ENCODE measurements around the gene PTPRK. TPM values are rescaled to one million over a fixed set of nuclear protein-coding genes. Genes with fewer than 3 reads are reported as not detected.
"Not testable (repeated sequence)": the region's sequence is repeated elsewhere in the genome, so short reads cannot be mapped to it uniquely, and the experiment has no call there.

Gene PTPRK
- total and polyA plus RNA-seq, 3 experiments from 2014 or later: 0.74 to 23.0 (median 21.3) TPM

DNA sequence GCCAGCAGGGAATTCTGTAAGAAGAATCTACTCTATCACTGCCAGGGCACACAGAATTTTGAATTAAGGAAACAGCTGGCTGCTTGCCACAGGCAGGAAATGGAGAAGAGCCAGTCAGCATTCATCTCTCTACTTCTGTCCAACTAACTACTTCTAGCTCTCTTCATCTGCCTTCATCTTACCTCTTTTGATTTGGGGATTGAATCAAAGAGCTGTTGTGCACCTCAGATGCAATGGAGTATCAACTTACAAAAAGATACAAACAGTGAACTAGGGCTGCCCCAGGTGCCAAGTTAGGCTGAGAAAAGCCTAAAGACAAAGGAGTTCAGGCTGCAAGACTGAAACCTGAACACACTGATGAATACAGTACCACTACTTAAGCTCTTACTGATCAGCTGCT is 82.0 kb downstream of the PTPRK start:
- Mint-ChIP-seq H3K4me1 (no peaks in the 10 kb centered on the region), H3K4me3 (no peak overlapping the region), H3K27me3 (peaks cover 0 to 35% of the 10 kb centered on the region in 2 donors), H3K36me3 (peaks cover 0 to 4% (median 0%) of the 10 kb centered on the region in 3 donors), H3K27ac (no peak overlapping the region), H3K9me3 (peaks cover 2 to 13% (median 5%) of the 10 kb centered on the region in 5 donors)
- Histone ChIP-seq H3K27me3 (ENCODE audit: insufficient read depth, low read length, poor library complexity, severe bottlenecking) (no peaks in the 10 kb centered on the region), H3K9me3 (ENCODE audit: low read length) (no peaks in the 10 kb centered on the region), H3K36me3 (ENCODE audit: insufficient read depth, low read length) (no peaks in the 10 kb centered on the region), H3K4me3 (ENCODE audit: low read length) (no peak overlapping the region), H3K4me1 (ENCODE audit: insufficient read depth, low read length) (no peaks in the 10 kb centered on the region), H3K27ac (ENCODE audit: low read depth, low read length) (no peak overlapping the region)
- no peak for DNase-seq
- ChIA-PET POLR2A (no interaction called here), CTCF (no interaction called here)

DNA sequence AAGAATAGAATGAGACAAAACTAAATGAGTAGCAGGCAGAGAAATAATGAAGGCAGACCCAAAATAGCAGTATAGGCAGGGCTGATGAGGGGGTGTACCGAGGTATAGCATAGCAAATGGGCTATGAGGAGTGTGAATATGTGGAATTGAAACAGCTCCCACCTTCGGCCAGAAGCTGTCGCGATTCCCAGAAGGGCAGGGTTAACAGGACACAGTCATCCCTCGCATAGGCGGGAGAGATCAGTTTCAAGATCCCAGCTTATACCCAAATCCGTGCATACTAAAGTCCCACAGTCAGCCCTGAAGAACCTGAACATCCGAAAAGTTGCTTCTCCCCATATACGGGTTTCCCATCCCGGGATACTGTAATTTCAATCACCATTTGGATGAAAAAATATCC is 82.7 kb downstream of the PTPRK start:
- H3K4me1 ChIP-seq (ENCODE audit: insufficient read depth, low read length): no peaks in the 10 kb centered on the region
- H3K4me3 Mint-ChIP-seq: no peak overlapping the region
- no peaks in the 10 kb centered on the region for H3K4me1 Mint-ChIP-seq
- H3K27me3 Mint-ChIP-seq: peaks cover 0 to 33% of the 10 kb centered on the region in 2 donors
- H3K27me3 ChIP-seq (ENCODE audit: insufficient read depth, low read length, poor library complexity, severe bottlenecking): no peaks in the 10 kb centered on the region
- ChIA-PET CTCF (no interaction called here), POLR2A (no interaction called here)
- H3K9me3 Mint-ChIP-seq: peaks cover 2 to 13% (median 5%) of the 10 kb centered on the region in 5 donors
- no peak overlapping the region for H3K27ac ChIP-seq (ENCODE audit: low read depth, low read length)
- H3K9me3 ChIP-seq (ENCODE audit: low read length): no peaks in the 10 kb centered on the region
- no peak overlapping the region for H3K4me3 ChIP-seq (ENCODE audit: low read length)
- no peaks in the 10 kb centered on the region for H3K36me3 ChIP-seq (ENCODE audit: insufficient read depth, low read length)
- no peak overlapping the region for H3K27ac Mint-ChIP-seq
- H3K36me3 Mint-ChIP-seq: peaks cover 0 to 4% (median 0%) of the 10 kb centered on the region in 3 donors
- DNase-seq: no peak

DNA sequence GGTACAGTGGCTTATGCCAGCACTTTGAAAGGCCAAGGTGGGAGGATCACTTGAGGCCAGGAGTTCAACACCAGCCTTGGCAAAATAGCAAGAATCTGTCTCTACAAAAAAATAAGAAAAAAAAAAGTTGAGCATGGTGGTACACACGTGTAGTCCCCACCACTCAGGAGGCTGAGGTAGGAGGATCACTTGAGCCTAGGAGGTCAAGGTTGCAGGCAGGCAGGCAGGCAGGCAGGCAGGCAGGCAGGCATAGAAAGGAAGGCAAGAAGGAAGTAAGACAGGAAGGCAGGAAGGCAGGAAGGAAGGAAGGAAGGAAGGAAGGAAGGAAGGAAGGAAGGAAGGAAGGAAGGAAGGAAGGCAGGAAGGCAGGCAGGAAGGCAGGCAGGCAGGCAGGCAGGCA is 85.6 kb downstream of the PTPRK start:
- peaks cover 2 to 13% (median 5%) of the 10 kb centered on the region in 5 donors for H3K9me3 Mint-ChIP-seq
- H3K4me3 ChIP-seq (ENCODE audit: low read length); H3K27ac ChIP-seq (ENCODE audit: low read depth, low read length); H3K36me3 ChIP-seq (ENCODE audit: insufficient read depth, low read length); H3K27me3 ChIP-seq (ENCODE audit: insufficient read depth, low read length, poor library complexity, severe bottlenecking); H3K9me3 ChIP-seq (ENCODE audit: low read length); H3K4me1 Mint-ChIP-seq; H3K27ac Mint-ChIP-seq; H3K4me3 Mint-ChIP-seq; H3K4me1 ChIP-seq (ENCODE audit: insufficient read depth, low read length); POLR2A ChIA-PET; CTCF ChIA-PET; H3K36me3 Mint-ChIP-seq; DNase-seq: not testable (repeated sequence)
- peaks cover 1 to 34% of the 10 kb centered on the region in 2 donors for H3K27me3 Mint-ChIP-seq

DNA sequence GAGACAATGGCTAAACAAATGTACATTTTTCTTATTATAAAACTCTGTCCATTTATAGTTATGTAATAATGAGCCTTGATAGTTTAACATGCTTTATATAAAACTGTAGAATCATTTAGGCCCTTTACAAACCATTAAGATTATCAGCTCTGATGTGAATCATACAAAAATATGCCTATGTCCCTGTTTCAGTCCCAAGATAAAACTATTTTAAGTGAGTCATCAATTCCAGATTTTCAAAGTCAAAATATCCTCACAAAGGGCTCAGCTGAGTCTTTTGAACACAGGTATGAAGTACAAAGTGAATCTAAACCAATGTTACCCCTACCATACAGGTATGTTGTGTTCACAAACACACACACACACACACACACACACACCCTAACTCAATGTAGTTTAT is 88.0 kb downstream of the PTPRK start:
- Mint-ChIP-seq H3K27me3 (peaks cover 1 to 24% of the 10 kb centered on the region in 2 donors), H3K4me1 (no peaks in the 10 kb centered on the region), H3K9me3 (peaks cover 2 to 10% (median 5%) of the 10 kb centered on the region in 5 donors), H3K4me3 (no peak overlapping the region), H3K27ac (no peak overlapping the region), H3K36me3 (no peaks in the 10 kb centered on the region)
- Histone ChIP-seq H3K27ac (ENCODE audit: low read depth, low read length) (no peak overlapping the region), H3K27me3 (ENCODE audit: insufficient read depth, low read length, poor library complexity, severe bottlenecking) (no peaks in the 10 kb centered on the region), H3K4me3 (ENCODE audit: low read length) (no peak overlapping the region), H3K36me3 (ENCODE audit: insufficient read depth, low read length) (no peaks in the 10 kb centered on the region), H3K4me1 (ENCODE audit: insufficient read depth, low read length) (no peaks in the 10 kb centered on the region), H3K9me3 (ENCODE audit: low read length) (no peaks in the 10 kb centered on the region)
- ChIA-PET POLR2A (no interaction called here), CTCF (no interaction called here)
- no peak for DNase-seq

DNA sequence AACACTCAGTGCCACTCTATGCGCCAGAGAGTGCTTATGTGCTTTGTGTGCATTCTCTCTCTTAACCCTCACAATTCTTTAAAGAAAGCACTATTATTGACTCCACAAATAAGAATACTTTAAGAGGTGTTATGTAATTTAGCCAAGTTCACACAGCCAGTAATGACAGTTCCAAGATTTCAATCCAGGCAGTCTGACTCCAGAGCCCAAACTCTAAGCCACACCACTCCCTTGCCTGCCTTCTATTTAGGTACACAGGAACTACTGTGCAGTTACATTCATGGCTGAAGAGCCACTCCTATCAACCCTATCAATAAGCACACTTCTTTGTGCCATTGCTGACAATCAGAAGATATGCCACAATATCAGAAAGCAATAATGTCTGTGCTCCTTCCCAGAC is 93.3 kb downstream of the PTPRK start:
- Histone ChIP-seq H3K27me3 (ENCODE audit: insufficient read depth, low read length, poor library complexity, severe bottlenecking) (no peaks in the 10 kb centered on the region), H3K9me3 (ENCODE audit: low read length) (no peaks in the 10 kb centered on the region), H3K4me3 (ENCODE audit: low read length) (no peak overlapping the region), H3K36me3 (ENCODE audit: insufficient read depth, low read length) (no peaks in the 10 kb centered on the region), H3K27ac (ENCODE audit: low read depth, low read length) (no peak overlapping the region), H3K4me1 (ENCODE audit: insufficient read depth, low read length) (no peaks in the 10 kb centered on the region)
- ChIA-PET POLR2A (no interaction called here), CTCF (no interaction called here)
- Mint-ChIP-seq H3K27me3 (peaks cover 2 to 19% of the 10 kb centered on the region in 2 donors), H3K4me1 (no peaks in the 10 kb centered on the region), H3K36me3 (no peaks in the 10 kb centered on the region), H3K9me3 (no peaks in the 10 kb centered on the region), H3K4me3 (no peak overlapping the region), H3K27ac (no peak overlapping the region)
- DNase-seq: no peak

DNA sequence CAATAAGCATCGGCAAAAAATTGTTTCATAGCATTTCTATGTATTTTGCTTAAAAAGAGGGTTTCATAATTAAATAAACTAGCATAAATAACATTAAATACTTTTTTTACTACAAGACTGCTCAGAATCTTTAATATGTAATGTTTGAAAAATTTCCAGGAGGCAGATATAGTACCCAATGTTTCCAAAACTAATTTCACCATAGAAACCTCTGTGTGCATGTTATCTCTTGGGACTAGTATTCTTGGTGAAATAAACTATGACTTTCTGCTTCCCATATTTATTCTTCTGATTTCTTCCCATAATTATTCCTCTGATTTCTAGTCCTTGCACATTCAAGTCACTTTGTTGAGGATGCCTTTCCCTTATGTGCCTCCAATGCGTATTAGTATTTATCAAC is 94.5 kb downstream of the PTPRK start:
- peaks cover 2 to 16% of the 10 kb centered on the region in 2 donors for H3K27me3 Mint-ChIP-seq
- H3K9me3 Mint-ChIP-seq: no peaks in the 10 kb centered on the region
- no peak overlapping the region for H3K27ac Mint-ChIP-seq
- no peak for DNase-seq
- CTCF ChIA-PET: no interaction called here
- Histone ChIP-seq H3K27me3 (ENCODE audit: insufficient read depth, low read length, poor library complexity, severe bottlenecking) (no peaks in the 10 kb centered on the region), H3K27ac (ENCODE audit: low read depth, low read length) (no peak overlapping the region), H3K36me3 (ENCODE audit: insufficient read depth, low read length) (no peaks in the 10 kb centered on the region), H3K4me1 (ENCODE audit: insufficient read depth, low read length) (no peaks in the 10 kb centered on the region), H3K4me3 (ENCODE audit: low read length) (no peak overlapping the region), H3K9me3 (ENCODE audit: low read length) (no peaks in the 10 kb centered on the region)
- no peaks in the 10 kb centered on the region for H3K36me3 Mint-ChIP-seq
- POLR2A ChIA-PET: no interaction called here
- H3K4me3 Mint-ChIP-seq: no peak overlapping the region
- H3K4me1 Mint-ChIP-seq: no peaks in the 10 kb centered on the region

DNA sequence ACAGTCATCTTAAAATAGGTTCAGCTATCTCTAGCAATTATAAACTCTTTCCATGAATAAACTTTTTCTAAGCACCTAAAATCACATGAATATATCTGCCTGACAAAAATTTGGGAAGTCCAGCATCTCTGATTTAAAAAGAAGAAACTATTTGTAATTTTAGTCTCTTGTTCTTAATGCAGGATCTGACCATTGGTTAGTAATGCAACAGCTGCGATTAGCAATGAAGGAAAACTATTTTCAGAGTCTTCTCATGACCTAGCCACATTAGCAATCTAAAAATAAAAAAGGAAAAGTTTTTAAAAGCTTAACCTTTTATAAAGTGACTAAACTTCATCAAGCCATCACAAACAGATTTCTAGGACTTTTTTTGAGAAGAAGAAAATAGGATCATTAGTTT is 97.5 kb downstream of the PTPRK start:
- POLR2A ChIA-PET: no interaction called here
- Mint-ChIP-seq H3K36me3 (no peaks in the 10 kb centered on the region), H3K27me3 (peaks cover 1 to 8% of the 10 kb centered on the region in 2 donors), H3K27ac (no peak overlapping the region), H3K4me1 (no peaks in the 10 kb centered on the region), H3K4me3 (no peak overlapping the region), H3K9me3 (peaks cover 0 to 3% (median 0%) of the 10 kb centered on the region in 5 donors)
- H3K36me3 ChIP-seq (ENCODE audit: insufficient read depth, low read length): no peaks in the 10 kb centered on the region
- H3K9me3 ChIP-seq (ENCODE audit: low read length): no peaks in the 10 kb centered on the region
- no peak for DNase-seq
- H3K27ac ChIP-seq (ENCODE audit: low read depth, low read length): no peak overlapping the region
- H3K4me1 ChIP-seq (ENCODE audit: insufficient read depth, low read length): no peaks in the 10 kb centered on the region
- CTCF ChIA-PET: no interaction called here
- no peak overlapping the region for H3K4me3 ChIP-seq (ENCODE audit: low read length)
- no peaks in the 10 kb centered on the region for H3K27me3 ChIP-seq (ENCODE audit: insufficient read depth, low read length, poor library complexity, severe bottlenecking)

DNA sequence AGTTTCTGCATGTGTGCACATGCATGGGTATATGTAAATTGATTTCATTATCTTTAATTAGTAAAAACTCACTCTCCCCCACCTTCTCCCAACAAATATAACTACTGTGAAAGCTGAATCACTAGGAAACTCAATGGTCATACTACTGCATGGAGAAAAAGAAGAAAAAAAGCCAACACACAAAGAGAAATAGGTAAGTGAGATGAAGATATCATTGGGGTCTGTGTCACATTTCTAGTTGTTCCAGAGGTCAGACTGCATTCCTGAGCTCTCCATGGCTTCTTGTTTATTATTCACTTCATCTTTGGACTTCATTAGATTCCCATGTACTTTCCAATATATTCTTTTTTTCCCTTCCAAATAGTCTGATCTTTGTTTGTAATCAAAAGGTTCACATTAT is 98.2 kb downstream of the PTPRK start:
- Mint-ChIP-seq H3K9me3 (peaks cover 0 to 3% (median 0%) of the 10 kb centered on the region in 5 donors), H3K27ac (no peak overlapping the region), H3K27me3 (peaks cover 1 to 8% of the 10 kb centered on the region in 2 donors), H3K4me3 (no peak overlapping the region), H3K4me1 (no peaks in the 10 kb centered on the region), H3K36me3 (no peaks in the 10 kb centered on the region)
- no peak overlapping the region for H3K27ac ChIP-seq (ENCODE audit: low read depth, low read length)
- H3K36me3 ChIP-seq (ENCODE audit: insufficient read depth, low read length): no peaks in the 10 kb centered on the region
- POLR2A ChIA-PET: no interaction called here
- no peaks in the 10 kb centered on the region for H3K27me3 ChIP-seq (ENCODE audit: insufficient read depth, low read length, poor library complexity, severe bottlenecking)
- H3K4me1 ChIP-seq (ENCODE audit: insufficient read depth, low read length): no peaks in the 10 kb centered on the region
- CTCF ChIA-PET: no interaction called here
- no peaks in the 10 kb centered on the region for H3K9me3 ChIP-seq (ENCODE audit: low read length)
- DNase-seq: no peak
- no peak overlapping the region for H3K4me3 ChIP-seq (ENCODE audit: low read length)

DNA sequence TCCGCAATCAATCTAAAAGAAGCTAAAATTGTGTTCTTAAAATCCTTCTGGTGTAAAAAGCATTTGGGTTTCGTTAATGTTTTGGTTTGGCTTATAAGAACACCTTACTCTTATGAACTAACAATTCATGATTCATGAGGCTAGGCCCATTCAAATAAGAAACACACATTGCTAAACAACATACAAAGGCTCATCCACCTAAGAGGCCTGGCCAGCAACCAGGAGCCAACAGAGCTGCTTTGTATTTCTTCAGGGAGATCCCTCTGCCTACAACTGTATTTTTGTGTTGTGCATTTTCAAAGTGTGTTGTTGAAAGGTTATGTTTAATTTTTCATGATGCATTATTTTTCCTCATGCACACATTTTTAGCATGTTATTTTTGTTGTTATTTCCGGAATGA is 98.6 kb downstream of the PTPRK start:
- no peaks in the 10 kb centered on the region for H3K9me3 ChIP-seq (ENCODE audit: low read length)
- H3K4me3 ChIP-seq (ENCODE audit: low read length): no peak overlapping the region
- CTCF ChIA-PET: no interaction called here
- Mint-ChIP-seq H3K36me3 (no peaks in the 10 kb centered on the region), H3K9me3 (peaks cover 0 to 3% (median 0%) of the 10 kb centered on the region in 5 donors), H3K27ac (no peak overlapping the region), H3K27me3 (peaks cover 1 to 8% of the 10 kb centered on the region in 2 donors), H3K4me3 (no peak overlapping the region), H3K4me1 (no peaks in the 10 kb centered on the region)
- H3K27me3 ChIP-seq (ENCODE audit: insufficient read depth, low read length, poor library complexity, severe bottlenecking): no peaks in the 10 kb centered on the region
- POLR2A ChIA-PET: no interaction called here
- no peak for DNase-seq
- H3K36me3 ChIP-seq (ENCODE audit: insufficient read depth, low read length): no peaks in the 10 kb centered on the region
- no peak overlapping the region for H3K27ac ChIP-seq (ENCODE audit: low read depth, low read length)
- H3K4me1 ChIP-seq (ENCODE audit: insufficient read depth, low read length): no peaks in the 10 kb centered on the region

Measured in CD8-positive, alpha-beta memory T cell (primary cell).